Astrocyte (in vitro differentiated cells and primary cell): ENCODE measurements around the gene SIK3.

Experiments
- EZH2 ChIP-seq: IDR thresholded peaks from 2 replicates; pipeline ENCODE4 v1.6.1; 2012; ENCODE audit warnings: mild to moderate bottlenecking, low read length, inconsistent platforms; ENCODE audit not compliant: insufficient read depth
- TF ChIP-seq, protein P1 (sequence below): IDR thresholded peaks from 2 replicates; pipeline ENCODE4 v1.5.1; 2011; ENCODE audit warnings: low read depth, mild to moderate bottlenecking, inconsistent platforms, low read length, moderate library complexity; ENCODE audit not compliant: insufficient read depth

DNA sequence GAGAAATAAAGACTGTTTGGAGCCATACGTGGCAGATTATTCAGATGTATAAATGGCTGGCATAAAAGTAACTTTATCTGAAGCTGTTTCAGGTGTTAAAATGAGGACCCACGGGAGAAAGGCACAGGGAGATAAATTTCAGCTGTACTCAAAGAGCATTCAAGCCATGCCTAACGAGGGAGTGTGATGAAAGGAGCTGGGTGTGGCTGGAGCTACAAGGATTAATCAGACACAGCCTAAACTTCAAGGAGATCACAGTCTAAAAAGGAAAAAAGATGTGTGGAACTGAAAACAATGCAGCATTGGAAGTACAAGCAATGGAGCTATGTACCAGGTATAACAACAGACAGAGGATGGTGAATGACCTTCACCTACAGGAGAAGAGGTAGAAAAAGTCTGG is 140.0 kb downstream of the SIK3 start:
- TF ChIP-seq, protein P1, sequence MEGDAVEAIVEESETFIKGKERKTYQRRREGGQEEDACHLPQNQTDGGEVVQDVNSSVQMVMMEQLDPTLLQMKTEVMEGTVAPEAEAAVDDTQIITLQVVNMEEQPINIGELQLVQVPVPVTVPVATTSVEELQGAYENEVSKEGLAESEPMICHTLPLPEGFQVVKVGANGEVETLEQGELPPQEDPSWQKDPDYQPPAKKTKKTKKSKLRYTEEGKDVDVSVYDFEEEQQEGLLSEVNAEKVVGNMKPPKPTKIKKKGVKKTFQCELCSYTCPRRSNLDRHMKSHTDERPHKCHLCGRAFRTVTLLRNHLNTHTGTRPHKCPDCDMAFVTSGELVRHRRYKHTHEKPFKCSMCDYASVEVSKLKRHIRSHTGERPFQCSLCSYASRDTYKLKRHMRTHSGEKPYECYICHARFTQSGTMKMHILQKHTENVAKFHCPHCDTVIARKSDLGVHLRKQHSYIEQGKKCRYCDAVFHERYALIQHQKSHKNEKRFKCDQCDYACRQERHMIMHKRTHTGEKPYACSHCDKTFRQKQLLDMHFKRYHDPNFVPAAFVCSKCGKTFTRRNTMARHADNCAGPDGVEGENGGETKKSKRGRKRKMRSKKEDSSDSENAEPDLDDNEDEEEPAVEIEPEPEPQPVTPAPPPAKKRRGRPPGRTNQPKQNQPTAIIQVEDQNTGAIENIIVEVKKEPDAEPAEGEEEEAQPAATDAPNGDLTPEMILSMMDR: no peak
- TF ChIP-seq EZH2: no peak
